GM13977 (cell line): ENCODE results near the gene FAM210A.

Source experiments
- DNase-seq: peaks from one replicate; pipeline ENCODE4 v3.0.0; 2012; ENCODE audit warnings: low spot score
- in situ Hi-C: fragments of 300-500 bp; cut with MboI; formaldehyde crosslinking; loops from one replicate; pipeline ENCODE4 v1.12.0; 2022; ENCODE audit warnings: low sequenced_read_pairs, low pct_unique_long_range_greater_than_20kb, mixed read lengths, inconsistent platforms; ENCODE audit not compliant: unreplicated experiment
- TF ChIP-seq, protein P1 (sequence below): IDR thresholded peaks from 2 replicates; pipeline ENCODE4 v1.5.1; 2012; ENCODE audit warnings: mild to moderate bottlenecking, control low read depth; ENCODE audit not compliant: insufficient read depth; ENCODE audit errors: extremely low read depth, missing control alignments

Gene FAM210A

DNA sequence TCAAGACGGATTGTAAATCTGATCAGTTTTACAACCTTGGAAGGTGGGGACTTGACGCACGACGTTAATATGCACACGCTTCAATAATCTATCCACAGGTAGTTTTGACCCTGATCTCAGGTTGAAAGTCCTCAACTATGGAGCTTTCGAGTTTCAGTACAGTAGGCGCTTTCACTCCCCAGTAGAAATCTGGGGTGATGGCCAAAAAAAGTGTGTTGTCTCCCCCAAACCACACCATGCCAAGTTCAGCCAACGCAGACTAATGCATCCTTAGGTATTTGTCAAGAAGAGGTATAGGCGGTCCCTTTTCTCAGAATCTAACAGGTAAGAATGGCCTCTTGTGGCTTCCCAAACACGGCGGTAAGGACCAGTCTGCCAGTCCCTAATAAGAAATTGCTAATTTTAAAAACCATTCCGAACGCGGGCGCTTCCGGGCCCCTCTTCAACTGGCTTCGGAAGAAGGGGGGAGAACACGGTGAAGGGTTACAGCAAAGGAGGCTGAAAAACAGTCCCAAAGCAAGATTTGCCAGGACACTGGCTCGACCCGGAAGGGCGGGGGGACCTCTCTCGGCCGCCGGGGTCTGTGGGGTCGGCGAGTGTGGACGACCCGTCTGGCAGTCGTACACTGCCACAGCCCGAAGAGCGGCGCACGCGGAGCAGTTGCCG is 659 bp downstream of the FAM210A start:
- TF ChIP-seq, protein P1, sequence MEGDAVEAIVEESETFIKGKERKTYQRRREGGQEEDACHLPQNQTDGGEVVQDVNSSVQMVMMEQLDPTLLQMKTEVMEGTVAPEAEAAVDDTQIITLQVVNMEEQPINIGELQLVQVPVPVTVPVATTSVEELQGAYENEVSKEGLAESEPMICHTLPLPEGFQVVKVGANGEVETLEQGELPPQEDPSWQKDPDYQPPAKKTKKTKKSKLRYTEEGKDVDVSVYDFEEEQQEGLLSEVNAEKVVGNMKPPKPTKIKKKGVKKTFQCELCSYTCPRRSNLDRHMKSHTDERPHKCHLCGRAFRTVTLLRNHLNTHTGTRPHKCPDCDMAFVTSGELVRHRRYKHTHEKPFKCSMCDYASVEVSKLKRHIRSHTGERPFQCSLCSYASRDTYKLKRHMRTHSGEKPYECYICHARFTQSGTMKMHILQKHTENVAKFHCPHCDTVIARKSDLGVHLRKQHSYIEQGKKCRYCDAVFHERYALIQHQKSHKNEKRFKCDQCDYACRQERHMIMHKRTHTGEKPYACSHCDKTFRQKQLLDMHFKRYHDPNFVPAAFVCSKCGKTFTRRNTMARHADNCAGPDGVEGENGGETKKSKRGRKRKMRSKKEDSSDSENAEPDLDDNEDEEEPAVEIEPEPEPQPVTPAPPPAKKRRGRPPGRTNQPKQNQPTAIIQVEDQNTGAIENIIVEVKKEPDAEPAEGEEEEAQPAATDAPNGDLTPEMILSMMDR, result no peak
- DNase-seq, result no peak
- in situ Hi-C loops, result no loop called here

DNA sequence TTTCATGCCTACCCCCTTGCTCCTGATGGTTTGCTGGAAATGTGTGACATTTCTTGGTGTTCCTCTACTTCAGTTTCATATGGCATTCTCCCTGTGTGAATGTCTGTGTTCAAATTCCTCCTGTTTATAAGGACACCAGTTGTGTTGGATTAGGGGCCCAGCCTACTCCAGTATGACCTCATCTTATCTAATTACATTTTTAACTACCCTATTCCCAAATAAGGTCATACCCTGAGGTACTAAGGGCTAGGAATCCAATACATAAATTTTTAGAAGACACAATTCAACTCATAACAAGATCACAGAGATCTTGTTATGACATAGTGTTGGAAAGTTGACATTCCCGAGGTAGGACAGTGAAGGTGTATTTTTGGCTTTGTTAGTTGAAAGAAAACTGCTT is 5.5 kb downstream of the FAM210A start:
- TF ChIP-seq, protein P1, result no peak
- no peak for DNase-seq
- in situ Hi-C loops, result no loop called here

DNA sequence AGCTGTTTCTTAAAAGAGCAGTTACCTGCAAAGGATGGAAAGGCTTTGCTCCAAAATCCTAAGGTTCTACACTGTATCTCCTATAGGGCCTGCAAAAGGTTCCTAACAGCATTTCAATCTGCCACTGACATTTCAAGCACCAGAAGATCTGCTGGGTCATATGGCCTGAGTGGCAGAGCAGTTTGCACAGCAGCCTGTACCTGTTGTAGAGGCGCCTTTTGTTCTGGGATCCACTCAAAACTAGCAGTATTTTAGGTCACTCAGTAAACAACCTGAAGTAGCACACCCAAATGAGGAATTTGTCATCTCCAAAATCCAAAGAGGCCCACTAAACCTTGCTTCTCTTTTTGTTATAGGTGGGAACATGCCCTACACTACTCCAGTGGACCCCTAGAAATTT is 6.2 kb downstream of the FAM210A start:
- TF ChIP-seq, protein P1, result no peak
- in situ Hi-C loops, result no loop called here
- no peak for DNase-seq

DNA sequence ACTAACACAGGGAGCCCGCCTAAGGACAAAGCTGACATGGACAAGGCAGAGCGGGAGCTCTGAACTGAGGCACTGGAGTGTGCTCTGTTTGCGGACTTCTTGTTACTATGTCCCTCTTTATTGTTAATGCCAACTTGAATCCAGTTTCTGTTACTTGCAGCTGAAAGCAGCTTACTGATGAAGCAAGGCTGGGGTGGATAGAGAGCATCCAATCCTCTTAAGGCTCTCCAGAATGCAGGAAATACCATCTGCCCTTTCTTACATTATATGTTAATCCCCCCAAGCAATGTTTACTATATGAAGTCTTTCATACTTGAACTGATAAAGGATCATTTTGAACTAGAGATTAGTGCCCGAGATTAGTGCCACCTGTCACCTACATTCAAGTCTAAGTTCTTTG is 9.4 kb downstream of the FAM210A start:
- DNase-seq, result no peak
- in situ Hi-C loops, result no loop called here
- TF ChIP-seq, protein P1, result no peak

DNA sequence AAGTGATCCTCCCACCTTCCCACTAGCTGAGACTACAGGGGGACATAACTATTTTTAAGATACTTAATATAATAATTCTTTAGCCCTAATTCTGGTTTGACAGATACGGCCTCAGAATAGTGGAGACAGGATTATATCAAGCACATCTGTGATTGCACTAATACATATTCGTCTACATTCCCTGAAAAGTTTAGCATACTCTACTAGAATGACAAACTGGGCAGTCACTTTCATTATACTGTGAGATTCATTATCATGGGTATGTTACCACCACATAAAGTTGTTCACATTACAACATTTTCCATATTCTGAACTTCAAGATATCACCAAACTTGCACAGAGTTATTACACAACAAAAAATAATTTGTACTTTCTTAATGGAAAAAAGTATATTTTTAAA is 11.0 kb downstream of the FAM210A start:
- in situ Hi-C loops, result no loop called here
- TF ChIP-seq, protein P1, result no peak
- DNase-seq, result no peak

DNA sequence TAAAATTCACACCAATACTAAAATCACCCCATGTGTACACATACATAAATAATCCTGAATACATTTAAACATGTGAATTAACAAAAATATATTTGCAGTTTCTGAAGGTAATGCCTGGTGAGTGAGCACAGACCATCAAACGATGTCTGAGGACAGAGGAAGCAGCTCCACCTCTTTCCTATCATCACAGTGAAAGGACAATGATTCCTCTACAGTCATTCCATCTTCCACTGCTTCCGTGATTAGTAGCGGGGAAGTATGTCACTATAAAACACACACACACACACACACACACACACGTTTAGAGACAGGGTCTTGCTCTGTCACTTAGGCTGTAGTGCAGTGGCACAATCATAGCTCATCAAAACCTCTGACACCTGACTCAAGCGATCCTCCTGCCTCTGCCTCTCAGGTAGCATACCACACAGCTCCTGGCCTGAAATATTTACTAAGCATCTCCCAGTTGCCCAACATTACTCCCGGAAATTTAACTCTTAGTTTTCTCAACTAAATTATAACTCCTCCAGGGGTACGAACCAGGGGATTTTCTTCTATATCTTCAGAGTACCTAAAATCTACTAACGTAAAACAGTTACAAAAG is 12.8 kb downstream of the FAM210A start:
- DNase-seq, result no peak
- TF ChIP-seq, protein P1, result no peak
- in situ Hi-C loops, result no loop called here
